GM18520 (cell line): ENCODE results near the gene GRM8.

ENCODE experiments used
- ATAC-seq: cut with Tn5 transposase; IDR thresholded peaks from one replicate; pipeline ENCODE4 v1.9.1; 2021; ENCODE audit not compliant: unreplicated experiment

The GRM8 gene

GRCh38 chr7:126450269-126450671, 802.5 kb downstream of the GRM8 start:
- peak; percentile 94 for ATAC-seq

- no peak for ATAC-seq
Measured at GRCh38 chr7:126449611-126450268, 803.0 kb downstream of the GRM8 start.

GRCh38 chr7:126447984-126448383, 804.8 kb downstream of the GRM8 start:
- no peak for ATAC-seq

- ATAC-seq, result peak; percentile 19
Measured at GRCh38 chr7:126445991-126446390, 806.8 kb downstream of the GRM8 start.

- no peak for ATAC-seq
Measured at GRCh38 chr7:126443951-126444350, 808.8 kb downstream of the GRM8 start.

GRCh38 chr7:126442908-126443307, 809.8 kb downstream of the GRM8 start:
- ATAC-seq, result no peak

- no peak for ATAC-seq
Measured at GRCh38 chr7:126441745-126442144, 811.0 kb downstream of the GRM8 start.

GRCh38 chr7:126440542-126440941, 812.2 kb downstream of the GRM8 start:
- no peak for ATAC-seq

GRCh38 chr7:126436213-126436868, 816.4 kb downstream of the GRM8 start:
- ATAC-seq, result no peak

- no peak for ATAC-seq
Measured at GRCh38 chr7:126426652-126427051, 826.1 kb downstream of the GRM8 start.

- no peak for ATAC-seq
Measured at GRCh38 chr7:126424985-126425384, 827.8 kb downstream of the GRM8 start.

GRCh38 chr7:126419047-126419446, 833.7 kb downstream of the GRM8 start:
- ATAC-seq, result no peak

GRCh38 chr7:126411821-126412383, 840.8 kb downstream of the GRM8 start:
- ATAC-seq, result no peak

- no peak for ATAC-seq
Measured at GRCh38 chr7:126411032-126411820, 841.5 kb downstream of the GRM8 start.

- ATAC-seq, result no peak
Measured at GRCh38 chr7:126403040-126403439, 849.7 kb downstream of the GRM8 start.

- ATAC-seq, result no peak
Measured at GRCh38 chr7:126401918-126402317, 850.8 kb downstream of the GRM8 start.

- no peak for ATAC-seq
Measured at GRCh38 chr7:126398851-126399529, 853.8 kb downstream of the GRM8 start.

GRCh38 chr7:126398285-126398684, 854.5 kb downstream of the GRM8 start:
- ATAC-seq, result no peak

GRCh38 chr7:126394406-126394805, 858.3 kb downstream of the GRM8 start:
- ATAC-seq, result no peak
